Stimulated activated naive CD8-positive, alpha-beta T cell treated with anti-CD3 and anti-CD28 coated beads, Interleukin-15, amount 100 ng/mL, for 72 hours (primary cell): ENCODE results near the gene TUBA3E.
A peak's percentile ranks its signal among the peaks of the same experiment; 100 is the strongest.
"Not testable (repeated sequence)": the region's sequence is repeated elsewhere in the genome, so short reads cannot be mapped to it uniquely, and the experiment has no call there.

Experiments
- ATAC-seq: fragments of 150-1000 bp; cut with Tn5 transposase; 2 replicates; pipeline ENCODE4 v1.10.0; 2021; ENCODE audit warnings: mild to moderate bottlenecking, moderate library complexity
- DNase-seq, 2 donors: peaks; one replicate each; pipeline ENCODE4 v3.0.0; 2021 to 2022
- H3K27ac Mint-ChIP-seq, 2 donors: one replicate each; pipeline ENCODE4 v1.8.0; 2022; ENCODE audit warnings: mild to moderate bottlenecking in 2 of 2, mixed read lengths in 2 of 2, moderate library complexity in 2 of 2
- H3K27me3 Mint-ChIP-seq: one replicate; pipeline ENCODE4 v1.8.0; 2022; ENCODE audit warnings: mixed read lengths
- H3K4me1 Mint-ChIP-seq: one replicate; pipeline ENCODE4 v1.8.0; 2022; ENCODE audit warnings: mild to moderate bottlenecking, mixed read lengths
- H3K4me3 Mint-ChIP-seq, 2 donors: one replicate each; pipeline ENCODE4 v1.8.0; 2022; ENCODE audit warnings: mild to moderate bottlenecking in 2 of 2, mixed read lengths in 2 of 2, moderate library complexity in 1 of 2
- H3K9me3 Mint-ChIP-seq, 2 donors: one replicate each; pipeline ENCODE4 v1.8.0; 2022; ENCODE audit warnings: mixed read lengths in 2 of 2

The TUBA3E gene

GRCh38 chr2:130150181-130151144, 47.8 kb downstream of the TUBA3E start:
- no peaks in the 10 kb centered on the region for H3K4me1 Mint-ChIP-seq
- H3K27ac Mint-ChIP-seq, result peak overlapping the region in 1 of 2 donors; percentile 79
- no peak overlapping the region for H3K4me3 Mint-ChIP-seq
- peaks cover 11% of the 10 kb centered on the region for H3K27me3 Mint-ChIP-seq
- no peaks in the 10 kb centered on the region for H3K9me3 Mint-ChIP-seq
- DNase-seq (no peak), ATAC-seq (no peak)

- not testable (repeated sequence) for H3K9me3 Mint-ChIP-seq, DNase-seq, H3K4me1 Mint-ChIP-seq, H3K27ac Mint-ChIP-seq, H3K4me3 Mint-ChIP-seq, ATAC-seq
- peaks cover 14% of the 10 kb centered on the region for H3K27me3 Mint-ChIP-seq
These were observed 49.7 kb downstream of the TUBA3E start for GRCh38 chr2:130148515-130148914.

DNA sequence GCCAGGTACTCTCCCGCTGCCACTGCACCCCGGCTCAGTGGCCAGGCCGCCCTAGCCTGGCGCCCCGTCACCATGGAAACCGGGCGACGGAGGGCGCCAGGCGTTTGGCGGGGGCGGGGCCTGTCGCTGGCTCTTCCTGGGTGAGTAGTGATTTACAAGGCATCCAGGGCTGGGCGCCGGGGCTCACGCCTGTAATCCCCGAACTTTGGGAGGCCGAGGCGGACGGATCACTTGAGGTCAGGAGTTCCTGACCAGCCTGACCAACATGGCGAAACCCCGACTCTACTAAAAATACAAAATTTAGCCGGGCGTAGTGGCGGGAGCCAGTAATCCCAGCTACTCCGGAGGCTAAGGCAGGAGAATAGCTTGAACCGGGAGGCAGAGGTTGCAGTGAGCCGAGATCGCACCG, 53.2 kb downstream of the TUBA3E start, which contains the start of gene CCDC74B:
Gene CCDC74B (minus strand): TSS at position 107 of the 409 bp plus-strand sequence. CDS start 116 bp downstream, outside the sequence.
- Mint-ChIP-seq H3K27me3 (peaks cover 22% of the 10 kb centered on the region), H3K4me1 (peaks cover 17% of the 10 kb centered on the region), H3K27ac (peak within 1 kb of the TSS in 1 of 2 donors; percentile 80), H3K4me3 (peak within 1 kb of the TSS; percentile 83 to 90)
- H3K9me3 Mint-ChIP-seq, result not testable (repeated sequence)
- ATAC-seq, result peak; percentile 83
- DNase-seq, result peak; percentile 49 to 67

DNA sequence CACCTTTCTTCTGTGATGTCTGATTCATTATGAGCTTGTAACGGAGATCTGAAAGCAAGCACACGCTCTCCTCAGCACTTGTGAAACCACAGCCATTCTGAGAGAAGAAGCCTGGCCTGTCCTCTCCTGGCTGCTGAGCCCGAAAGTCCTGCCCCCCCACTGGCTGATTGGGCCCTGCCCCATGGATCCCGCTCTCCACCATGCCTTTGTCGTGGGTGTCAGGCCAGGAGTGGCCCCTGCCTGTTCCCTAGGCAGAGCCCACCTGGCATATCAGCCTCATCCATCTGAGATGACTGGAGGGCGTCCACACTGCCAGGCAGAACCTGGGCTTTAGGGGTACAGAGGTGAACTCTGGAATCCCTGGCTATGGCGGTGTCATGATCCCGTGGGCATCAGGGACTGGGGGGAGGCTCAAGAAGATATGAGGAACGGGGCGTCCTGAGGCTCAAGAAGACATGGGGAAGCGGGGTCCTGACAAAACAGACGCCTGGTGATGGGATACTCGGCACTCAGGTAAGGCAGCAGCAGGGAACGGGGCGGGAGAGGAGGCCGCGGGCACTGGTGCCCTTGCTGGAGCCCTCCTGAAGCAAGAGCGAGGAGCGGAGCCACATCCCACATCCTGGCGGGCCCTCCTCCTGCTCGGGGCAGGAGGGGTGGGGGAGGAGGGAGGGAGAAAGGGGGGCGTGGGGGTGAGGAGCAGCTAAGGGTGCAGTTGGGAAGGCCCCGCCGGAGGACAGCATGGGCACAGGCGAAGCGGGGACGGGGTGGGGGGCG, 54.8 kb downstream of the TUBA3E start:
- not testable (repeated sequence) for ATAC-seq, DNase-seq, H3K9me3 Mint-ChIP-seq, H3K27ac Mint-ChIP-seq
- Mint-ChIP-seq H3K4me1 (peaks cover 17% of the 10 kb centered on the region), H3K4me3 (peak overlapping the region; percentile 83 to 90), H3K27me3 (peaks cover 22% of the 10 kb centered on the region)

DNA sequence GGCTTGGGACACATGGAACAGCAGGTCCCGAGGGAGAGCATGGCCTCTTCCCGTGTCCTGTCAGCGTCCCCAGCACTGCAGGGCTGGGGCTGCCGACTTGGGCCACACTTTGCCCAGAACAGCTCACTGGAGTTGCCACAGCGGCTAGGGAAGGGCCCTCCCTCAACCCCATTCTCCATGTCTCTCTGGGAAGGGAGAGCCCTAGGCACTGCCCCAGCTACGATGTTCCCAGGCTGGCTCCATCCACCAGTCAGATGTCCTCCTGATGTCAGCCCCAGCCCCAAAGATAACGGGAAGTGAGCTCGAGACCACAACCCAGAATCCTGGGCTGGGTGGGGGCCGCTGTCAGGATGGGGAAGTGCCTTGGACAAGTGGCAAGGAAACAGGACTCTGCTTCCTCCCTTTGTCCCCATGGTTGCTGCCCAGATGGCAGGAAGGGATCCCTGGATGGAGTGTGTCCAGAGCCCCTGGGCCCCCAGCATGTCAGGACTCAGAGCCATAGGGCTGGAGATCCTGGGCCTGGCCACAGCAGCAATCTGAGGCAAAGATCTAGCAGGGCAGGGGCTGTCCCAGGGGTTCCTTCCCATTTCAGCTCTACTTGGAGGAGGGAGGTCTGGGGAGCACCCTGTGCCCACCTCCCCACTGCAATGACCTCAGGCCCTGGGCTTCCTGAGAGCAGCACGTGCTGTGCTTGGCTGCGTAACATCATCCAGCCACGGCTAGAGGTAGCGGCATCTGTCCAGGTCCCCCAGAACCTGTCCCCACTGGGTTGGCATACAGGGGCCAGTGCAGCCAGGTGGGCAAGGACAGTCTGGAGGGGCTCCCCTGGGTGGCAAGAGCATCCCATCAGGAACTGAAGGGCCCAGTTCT, 55.6 kb downstream of the TUBA3E start:
- ATAC-seq, DNase-seq, H3K9me3 Mint-ChIP-seq, H3K27ac Mint-ChIP-seq: not testable (repeated sequence)
- H3K27me3 Mint-ChIP-seq, result peaks cover 22% of the 10 kb centered on the region
- peaks cover 17% of the 10 kb centered on the region for H3K4me1 Mint-ChIP-seq
- peak overlapping the region in 1 of 2 donors; percentile 84 for H3K4me3 Mint-ChIP-seq
